Right hindlimb (tissue), 1 donor: ENCODE data around the gene SETD2.
A peak's percentile ranks its signal among the peaks of the same experiment; 100 is the strongest.

Experiments used
- DNase-seq: peaks from one replicate; pipeline ENCODE4 v3.0.0-alpha.2; 2018

Gene SETD2

GRCh38 chr3:46978381-46978780 is 185.5 kb downstream of the SETD2 start:
- DNase-seq = no peak

DNA sequence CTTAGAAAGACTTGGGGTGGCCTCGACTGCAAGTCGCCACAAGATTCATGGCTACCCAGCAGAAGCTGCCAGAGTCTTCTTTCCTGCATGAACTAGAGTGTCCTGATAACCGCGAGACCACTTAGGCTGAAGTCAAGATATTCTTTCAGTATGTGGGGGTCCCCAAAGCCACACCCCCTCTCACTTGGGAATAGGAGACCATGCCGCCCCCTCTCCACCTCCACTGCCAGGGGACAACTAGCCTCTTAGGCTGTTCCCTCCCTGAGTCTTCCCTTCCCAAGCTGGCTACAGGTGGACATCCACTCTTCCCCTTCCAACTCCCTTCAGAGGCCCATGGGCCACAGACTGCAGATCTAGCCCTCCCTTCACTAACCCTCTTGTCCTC is 186.1 kb downstream of the SETD2 start:
- DNase-seq = no peak

DNA sequence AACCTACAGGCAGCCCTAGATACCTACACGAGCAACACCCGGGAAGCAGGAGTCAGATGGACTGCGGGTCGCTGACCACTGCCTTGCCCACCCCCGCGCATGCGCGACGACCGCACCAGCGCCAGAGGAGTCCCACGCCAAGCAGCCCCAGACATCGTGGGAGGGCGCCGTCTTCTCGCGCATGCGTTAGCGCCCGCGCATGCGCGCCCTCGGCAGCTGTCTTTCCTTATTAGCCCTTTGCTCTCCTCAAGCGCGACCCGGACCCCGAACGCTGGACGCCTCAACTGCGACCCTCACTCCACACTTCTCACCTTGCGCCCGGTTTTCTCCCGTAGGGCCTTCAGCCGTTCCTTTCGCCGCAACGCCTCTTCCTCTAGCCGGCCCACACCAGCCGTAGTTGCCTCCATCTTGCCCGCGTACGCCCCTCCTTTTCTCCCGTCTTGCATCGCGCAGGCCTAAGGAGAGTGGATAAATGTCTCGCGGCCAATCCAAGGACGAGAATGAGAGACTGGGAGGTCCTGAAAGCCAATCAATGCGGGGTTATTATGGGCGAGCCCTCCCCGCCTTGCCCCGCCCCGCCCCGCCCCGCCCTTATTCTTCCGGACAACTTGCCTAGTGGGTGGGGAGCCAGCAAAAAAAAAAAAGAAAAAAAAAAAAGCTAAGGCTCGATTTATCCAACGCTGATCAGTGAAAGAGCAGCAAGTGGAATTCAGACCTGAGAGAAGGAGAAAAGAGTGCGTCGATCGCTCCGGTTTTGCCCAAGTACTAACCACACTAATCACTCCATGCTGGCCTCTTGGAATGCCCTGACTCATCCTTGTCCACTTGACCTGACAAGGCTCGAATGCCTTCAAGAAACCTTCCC is 187.4 kb downstream of the SETD2 start, which contains the start of gene CCDC12:
Gene CCDC12, minus strand, starts transcription at position 420 of the 865 bp plus-strand sequence. Its CDS starts 13 bp downstream, at position 407.
- peak; percentile 99 for DNase-seq

DNA sequence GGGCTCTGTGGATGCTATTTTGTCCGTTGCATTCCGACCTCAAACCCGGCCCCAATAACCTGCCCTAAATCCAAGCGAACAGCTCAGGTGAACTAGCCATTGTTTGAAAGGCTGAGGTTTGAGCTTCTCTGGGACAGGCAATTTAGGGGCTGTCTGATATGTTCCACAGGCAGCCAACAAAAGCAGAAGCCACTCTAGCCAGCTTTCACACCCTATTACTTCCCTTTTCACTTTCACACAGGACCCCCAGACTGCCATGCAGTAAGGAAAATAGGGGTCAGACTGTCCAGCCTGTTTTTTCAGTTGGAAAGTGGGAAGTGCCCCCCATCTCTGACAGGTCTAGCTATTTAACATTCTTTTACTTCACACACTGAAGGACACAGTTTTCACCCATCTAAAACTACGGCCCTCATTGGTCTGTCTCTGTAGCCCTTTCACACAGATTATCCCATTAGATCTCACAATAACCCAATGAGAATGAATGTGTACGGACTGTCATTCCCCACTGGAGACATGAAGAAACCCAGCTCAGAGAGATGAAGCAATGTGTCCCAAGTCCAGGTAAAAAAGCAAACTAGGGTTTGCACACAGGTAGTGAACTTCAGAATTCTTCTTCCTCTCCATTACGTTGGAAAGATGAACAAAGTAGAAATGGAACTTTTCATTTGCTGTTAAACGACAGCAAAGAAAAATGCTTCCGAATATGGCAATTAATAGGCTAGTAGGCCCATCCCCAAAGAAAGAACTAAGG is 189.3 kb downstream of the SETD2 start:
- DNase-seq = no peak

DNA sequence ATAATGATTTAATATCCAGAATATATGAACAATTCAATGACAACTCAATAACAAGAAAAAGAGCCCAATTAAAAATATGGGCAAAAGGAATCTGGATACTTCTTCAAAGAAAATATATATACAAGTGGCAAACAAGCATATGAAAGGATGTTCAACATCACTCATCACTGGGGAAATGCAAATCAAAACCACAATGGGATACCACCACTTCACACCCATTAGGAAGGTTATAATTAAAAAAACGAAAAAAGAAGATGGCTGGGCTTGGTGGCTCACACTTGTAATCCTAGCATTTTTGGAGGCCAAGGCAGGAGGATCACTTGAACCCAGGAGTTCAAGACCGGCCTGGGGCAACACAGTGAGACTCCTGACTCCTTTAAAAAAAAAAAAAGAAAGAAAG is 191.5 kb downstream of the SETD2 start:
- no peak for DNase-seq

GRCh38 chr3:46971742-46972141 is 192.2 kb downstream of the SETD2 start:
- no peak for DNase-seq

DNA sequence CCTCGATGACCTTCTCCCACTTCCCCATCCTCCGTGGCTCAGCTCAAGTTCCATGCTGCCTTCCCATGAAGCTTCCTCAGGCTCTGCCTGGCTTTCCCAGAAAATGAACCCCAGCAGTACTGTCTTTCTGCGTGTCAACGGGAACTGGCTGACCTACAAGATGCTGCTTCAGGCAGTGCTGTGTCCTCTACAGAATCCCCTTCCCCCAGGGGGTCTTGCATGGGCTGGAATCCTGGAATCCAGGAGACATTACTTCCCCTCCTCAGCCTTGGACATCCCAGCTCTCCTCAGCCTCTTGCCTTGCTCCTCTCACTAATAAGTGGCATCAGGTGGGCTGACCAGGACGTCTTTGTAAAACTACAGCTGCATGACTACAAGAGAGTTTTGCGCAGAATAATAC is 192.8 kb downstream of the SETD2 start:
- no peak for DNase-seq

- no peak for DNase-seq
These were observed 193.4 kb downstream of the SETD2 start for GRCh38 chr3:46970391-46971091.

- no peak for DNase-seq
These were observed 195.0 kb downstream of the SETD2 start for GRCh38 chr3:46968783-46969428.

- DNase-seq = no peak
These were observed 197.1 kb downstream of the SETD2 start for GRCh38 chr3:46966811-46967210.
